ENCODE measurements around the gene OR6C70.
"Not testable (repeated sequence)": the region's sequence is repeated elsewhere in the genome, so short reads cannot be mapped to it uniquely, and the experiment has no call there.

OR6C70 gene

DNA sequence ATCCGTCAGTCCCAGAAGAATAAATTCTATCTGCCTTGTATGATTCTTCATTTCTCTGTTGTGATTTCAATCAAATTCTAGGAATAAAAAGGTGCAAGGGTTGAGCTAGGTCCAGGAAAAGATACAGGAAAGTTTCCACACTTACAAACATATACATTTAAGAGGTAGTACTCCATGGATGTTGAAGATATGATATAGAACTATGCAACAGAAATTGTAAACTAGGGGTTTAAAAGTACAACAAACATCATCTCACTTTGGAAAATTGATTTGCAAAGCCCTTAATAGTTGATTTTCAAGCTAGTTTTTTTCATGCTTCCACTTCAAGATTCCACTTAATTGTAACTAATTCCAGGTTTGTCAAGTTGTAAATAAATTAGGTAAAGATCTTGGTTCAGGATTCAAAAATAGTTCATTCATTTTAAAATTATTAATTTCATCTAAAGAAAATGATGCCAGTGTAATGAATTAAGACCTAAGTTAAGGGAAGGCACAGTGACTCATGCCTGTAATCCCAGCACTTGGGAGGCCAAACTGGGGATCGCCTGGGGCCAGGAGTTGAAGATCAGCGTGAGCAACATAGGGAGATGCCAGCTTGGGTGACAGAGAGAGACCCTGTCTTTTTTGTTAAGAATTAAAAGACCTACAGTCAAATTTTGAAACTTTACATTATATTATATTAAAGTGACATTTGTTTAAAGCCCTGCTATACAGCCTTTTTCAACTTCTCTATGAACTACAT lies at the start of gene OR6C70:
Gene OR6C70, minus strand, starts transcription at position 51 of the 742 bp plus-strand sequence. Its CDS starts 0 bp downstream, at position 51.
- DNase-seq (ENCODE audit: low read depth in 4 of 4, low spot score in 1 of 4): no peak

DNA sequence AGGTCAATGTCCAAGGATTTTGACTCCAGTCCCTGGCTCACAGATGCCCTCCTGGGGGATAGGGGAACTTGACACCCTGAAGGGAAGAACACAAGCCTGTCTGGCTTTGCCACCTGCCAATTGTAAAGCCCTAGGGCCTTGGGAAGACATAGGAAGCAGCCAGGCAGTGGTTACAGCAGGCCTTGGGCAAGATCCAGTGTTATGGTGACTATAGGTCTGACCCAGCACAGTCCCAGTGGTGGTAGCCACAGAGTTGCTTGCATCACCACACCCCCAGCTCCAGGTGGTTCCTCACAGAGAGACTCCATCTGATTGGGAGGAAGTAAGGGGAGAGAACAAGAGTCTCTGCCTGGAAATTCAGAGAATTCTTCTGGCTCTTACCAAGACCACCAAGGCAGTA lies 46.5 kb upstream of the OR6C70 start:
- DNase-seq (ENCODE audit: low read depth in 4 of 4, low spot score in 1 of 4): no peak

DNA sequence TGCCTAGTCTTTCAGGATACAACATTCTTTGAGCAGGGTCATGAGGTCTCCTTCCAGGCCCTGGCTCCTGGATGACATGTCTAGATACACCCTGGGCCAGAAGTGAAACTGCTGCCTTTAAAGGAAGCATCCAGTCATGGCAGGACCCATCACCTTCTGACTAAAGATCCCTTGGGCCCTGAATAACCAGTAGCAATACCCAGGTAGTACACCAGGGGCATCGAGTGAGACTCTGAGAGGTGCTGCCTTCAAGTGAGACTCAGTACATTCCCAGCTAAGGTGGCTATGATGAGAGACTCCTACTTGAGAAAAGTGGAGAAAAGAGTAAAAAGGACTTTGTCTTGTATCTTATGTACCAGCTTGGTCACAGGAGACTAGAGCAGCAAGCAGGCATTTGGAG lies 45.8 kb upstream of the OR6C70 start:
- no peak for DNase-seq (ENCODE audit: low read depth in 4 of 4, low spot score in 1 of 4)

DNA sequence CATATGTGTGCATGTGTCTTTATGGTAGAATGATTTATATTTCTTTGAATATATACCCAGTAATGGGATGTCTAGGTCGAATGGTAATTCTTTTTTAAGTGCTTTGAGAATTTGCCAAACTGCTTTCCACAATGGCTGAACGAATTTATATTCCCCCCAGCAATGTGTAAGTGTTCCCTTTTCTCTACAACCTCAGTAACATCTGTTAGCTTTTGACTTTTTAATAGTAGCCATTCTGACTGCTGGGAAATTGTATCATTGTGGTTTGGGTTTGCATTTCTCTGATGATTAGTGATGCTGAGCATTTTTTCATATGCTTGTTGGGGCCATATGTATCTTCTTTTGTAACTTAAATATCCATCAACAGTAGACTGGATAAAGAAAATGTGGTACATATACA lies 31.7 kb upstream of the OR6C70 start:
- no peak for DNase-seq (ENCODE audit: low read depth in 4 of 4, low spot score in 1 of 4)

DNA sequence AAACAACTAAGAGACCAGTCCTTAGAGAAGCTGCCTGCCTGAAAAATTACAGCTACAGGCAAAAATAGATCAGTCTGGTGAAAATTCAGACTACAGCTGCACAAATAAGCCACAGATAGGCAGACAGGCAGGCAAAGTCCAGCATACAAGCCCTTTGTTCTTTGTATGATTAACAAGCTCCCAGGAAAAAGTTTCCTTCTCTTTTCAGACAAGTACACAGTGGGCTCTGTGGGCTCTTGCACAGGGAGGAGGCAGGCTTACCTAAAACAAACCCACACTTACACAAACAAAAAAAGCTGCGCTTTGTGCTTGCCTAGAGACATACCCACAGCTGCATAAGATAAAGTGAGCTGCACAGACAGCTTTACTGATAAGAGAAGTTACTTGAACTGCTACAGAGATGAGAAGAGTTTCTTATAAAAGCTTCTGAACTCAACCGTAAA lies 29.9 kb upstream of the OR6C70 start:
- no peak for DNase-seq (ENCODE audit: low read depth in 4 of 4, low spot score in 1 of 4)

DNA sequence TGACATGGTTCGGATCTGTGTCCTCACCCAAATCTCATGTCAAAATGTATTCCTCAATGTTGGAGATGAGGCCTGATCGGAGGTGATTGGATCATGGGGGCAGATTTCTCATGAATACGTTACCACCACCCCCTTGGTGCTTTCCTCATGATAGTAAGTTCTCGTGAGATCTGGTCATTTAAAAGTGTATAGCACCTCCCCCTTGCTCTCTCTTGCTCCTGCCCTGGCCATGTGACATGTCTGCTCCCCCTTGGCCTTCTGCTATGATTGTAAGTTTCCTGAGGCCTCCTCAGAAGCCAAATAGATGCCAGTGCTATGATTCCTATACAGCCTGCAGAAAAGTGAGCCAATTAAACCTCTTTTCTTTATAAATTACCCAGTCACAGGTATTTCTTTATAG lies 29.3 kb upstream of the OR6C70 start:
- no peak for DNase-seq (ENCODE audit: low read depth in 4 of 4, low spot score in 1 of 4)

DNA sequence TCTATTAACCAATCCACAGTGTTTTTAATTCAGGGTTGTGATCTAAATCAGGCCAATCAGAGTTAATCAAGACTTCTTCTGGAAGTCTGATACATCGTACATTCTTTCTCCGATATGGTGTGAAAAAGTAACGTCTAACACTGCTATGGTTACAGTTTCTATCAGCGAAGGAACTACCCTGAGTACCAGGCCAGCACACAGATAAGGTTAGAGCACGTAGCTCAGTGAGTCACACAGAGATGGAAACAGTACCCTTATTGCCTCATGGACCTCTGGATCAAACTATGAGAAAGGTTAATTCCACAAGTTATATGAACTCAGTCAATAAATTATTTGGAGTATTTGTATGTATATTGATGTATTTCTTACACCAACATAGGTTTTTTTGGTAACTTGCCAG lies 25.6 kb upstream of the OR6C70 start:
- no peak for DNase-seq (ENCODE audit: low read depth in 4 of 4, low spot score in 1 of 4)

DNA sequence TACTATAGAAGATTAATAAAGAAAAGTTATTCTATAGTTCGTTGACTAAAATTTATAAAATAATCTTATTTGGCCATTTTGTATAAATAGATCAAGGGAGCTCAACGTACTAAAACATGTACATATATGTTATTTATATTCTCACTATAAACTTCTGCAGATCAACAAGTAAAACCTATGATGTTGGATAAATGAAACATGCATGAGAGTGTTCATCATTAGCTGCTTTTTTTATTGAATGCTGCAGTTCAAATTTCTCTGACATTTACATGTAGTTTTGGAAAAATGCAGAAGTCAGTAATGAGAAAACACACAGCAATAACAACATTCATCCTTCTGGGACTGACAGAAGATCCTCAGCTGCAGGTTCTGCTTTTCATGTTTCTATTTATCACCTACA lies 22.1 kb upstream of the OR6C70 start, which contains the start of gene OR6C68:
Gene OR6C68, plus strand, starts transcription at position 301 of the 400 bp plus-strand sequence. Its CDS starts 0 bp downstream, at position 301.
- no peak for DNase-seq (ENCODE audit: low read depth in 4 of 4, low spot score in 1 of 4)

DNA sequence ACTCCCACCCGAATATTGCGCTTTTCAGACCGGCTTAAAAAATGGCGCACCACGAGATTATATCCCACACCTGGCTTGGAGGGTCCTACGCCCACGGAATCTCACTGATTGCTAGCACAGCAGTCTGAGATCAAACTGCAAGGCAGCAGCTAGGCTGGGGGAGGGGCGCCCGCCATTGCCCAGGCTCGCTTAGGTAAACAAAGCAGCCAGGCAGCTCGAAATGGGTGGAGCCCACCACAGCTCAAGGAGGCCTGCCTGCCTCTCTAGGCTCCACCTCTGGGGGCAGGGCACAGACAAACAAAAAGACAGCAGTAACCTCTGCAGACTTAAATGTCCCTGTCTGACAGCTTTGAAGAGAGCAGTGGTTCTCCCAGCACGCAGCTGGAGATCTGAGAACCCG lies 14.3 kb upstream of the OR6C70 start:
- not testable (repeated sequence) for DNase-seq (ENCODE audit: low read depth in 4 of 4, low spot score in 1 of 4)

DNA sequence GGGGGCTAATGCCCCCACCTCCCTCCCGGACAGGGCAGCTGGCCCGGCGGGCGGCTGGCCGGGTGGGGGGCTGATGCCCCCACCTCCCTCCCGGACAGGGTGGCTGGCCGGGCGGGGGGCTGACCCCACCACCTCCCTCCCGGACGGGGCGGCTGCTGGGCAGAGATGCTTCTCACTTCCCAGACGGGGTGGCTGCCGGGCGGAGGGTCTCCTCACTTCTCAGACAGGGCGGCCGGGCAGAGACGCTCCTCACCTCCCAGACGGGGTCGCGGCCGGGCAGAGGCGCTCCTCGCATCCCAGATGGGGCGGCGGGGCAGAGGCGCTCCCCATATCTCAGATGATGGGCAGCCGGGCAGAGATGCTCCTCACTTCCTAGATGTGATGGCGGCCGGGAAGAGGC lies 9.2 kb upstream of the OR6C70 start:
- DNase-seq (ENCODE audit: low read depth in 4 of 4, low spot score in 1 of 4): not testable (repeated sequence)

DNA sequence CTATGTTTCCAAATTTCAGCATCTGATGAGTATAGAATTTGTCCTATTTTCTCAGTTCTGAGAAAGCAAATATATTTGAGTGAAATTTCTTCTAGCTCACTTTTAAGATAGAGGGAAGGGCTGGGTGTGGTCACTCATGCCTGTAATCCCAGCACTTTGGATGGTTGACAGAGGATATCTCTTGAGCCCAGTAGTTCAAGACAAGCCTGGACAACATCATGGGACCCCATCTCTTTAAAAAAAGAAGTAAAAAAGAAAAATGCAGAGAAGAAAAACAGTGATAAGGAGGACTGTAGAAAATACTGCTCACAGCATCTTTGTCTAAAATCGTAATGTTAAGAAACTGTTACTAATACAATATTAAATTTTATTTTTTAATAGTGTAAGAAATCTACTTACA lies 2.3 kb upstream of the OR6C70 start:
- DNase-seq (ENCODE audit: low read depth in 4 of 4, low spot score in 1 of 4): no peak

DNA sequence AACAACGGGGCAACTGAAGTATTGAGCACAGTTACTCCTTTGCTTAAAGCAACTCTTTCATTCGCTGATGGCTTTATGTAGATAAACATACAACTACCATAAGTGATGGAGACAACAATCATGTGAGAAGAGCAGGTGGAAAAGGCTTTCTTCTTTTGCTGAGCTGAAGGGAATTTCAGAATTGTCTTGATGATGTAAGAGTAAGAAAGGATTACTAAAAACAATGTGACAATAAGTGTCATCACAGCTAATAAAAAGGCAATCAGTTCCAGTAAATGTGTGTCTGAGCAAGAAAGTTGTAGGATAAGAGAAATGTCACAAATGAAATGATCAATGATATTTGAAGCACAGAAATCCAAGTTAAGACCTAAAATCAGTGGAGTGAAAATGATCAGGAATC lies 647 bp downstream of the OR6C70 start:
- DNase-seq (ENCODE audit: low read depth in 4 of 4, low spot score in 1 of 4): no peak

DNA sequence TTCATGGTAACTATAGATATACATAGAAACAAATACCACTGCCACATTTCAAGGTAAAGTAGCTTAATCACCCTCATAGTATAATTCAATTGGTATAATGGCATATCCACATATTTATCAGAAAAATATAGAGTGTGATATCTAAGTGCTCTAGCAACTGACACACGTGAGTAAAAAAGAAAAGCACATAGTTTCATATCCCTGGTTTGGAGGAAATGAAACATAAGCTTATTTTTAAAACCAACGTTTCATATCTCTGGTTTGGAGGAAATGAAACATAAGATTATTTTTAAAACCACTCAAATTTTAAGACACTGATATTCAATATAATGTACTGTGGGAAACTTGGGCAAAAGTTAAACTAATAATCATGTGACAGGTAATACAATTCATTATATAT lies 2.1 kb downstream of the OR6C70 start:
- DNase-seq (ENCODE audit: low read depth in 4 of 4, low spot score in 1 of 4): no peak

DNA sequence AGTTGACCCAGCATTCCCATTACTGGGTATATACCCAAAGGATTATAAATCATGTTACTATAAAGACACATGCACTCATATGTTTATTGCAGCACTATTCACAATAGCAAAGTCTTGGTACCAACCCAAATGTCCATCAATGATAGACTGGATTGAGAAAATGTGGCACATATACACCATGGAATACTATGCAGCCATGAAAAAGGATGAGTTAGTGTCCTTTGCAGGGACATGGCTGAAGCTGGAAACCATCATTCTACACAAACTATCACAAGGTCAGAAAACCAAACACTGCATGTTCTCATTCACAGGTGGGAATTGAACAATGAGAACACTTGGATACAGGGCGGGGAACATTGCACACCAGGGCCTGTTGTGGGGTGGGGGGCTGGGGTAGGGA lies 5.0 kb downstream of the OR6C70 start:
- DNase-seq (ENCODE audit: low read depth in 4 of 4, low spot score in 1 of 4): not testable (repeated sequence)

DNA sequence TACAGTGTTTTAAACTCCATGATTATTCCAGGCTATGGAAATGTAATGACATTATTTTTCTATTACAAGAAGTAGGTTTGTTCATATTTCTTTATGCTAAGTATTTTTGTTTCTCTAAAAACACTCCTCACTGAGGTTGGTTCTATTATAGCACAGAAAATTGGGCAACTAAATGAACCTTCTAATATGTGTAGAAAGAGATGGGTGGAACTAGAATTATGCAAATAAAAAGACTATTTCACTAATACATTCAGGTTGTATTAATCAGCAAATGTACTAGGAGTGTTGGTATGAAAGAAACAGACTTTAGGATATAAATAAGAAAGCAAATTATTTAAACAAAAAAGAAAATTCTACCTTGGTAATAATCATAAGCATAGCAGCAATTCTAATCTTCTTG lies 21.1 kb downstream of the OR6C70 start:
- no peak for DNase-seq (ENCODE audit: low read depth in 4 of 4, low spot score in 1 of 4)

DNA sequence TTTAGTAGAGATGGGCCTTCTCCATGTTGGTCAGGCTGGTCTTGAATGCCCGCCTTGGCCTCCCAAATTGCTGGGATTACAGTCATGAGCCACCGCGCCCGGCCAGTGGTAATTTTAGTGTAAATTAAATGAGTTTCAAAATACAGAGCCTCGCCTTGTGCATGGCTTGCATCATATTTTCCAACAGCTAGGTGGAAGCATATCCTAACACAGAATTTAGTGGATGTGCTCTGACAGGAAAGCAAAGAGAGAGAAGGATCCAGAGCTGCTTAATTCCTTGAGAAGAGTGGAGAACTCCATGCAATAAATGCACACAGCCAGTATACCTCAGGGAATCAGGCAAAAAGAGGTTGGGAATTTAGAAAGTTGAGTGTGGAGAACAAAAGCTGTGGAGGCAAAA lies 23.6 kb downstream of the OR6C70 start:
- no peak for DNase-seq (ENCODE audit: low read depth in 4 of 4, low spot score in 1 of 4)

DNA sequence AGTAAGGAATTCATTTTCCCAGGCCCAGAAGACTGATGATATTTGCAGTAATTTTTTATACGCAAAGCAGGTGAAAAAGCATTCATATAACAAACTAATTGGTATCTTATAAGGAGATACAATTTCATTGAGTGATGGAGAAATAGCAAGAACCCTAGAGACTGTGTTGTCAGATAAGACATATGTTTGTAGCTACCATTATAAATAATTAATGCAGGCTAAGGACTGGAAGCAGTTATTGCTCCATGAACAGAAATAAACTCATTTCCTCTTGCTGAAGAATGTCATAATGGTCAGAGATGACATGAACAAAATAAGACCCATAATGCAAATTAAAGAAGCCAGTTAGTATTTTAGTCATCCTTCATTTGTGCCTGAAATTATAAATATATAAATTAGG lies 24.6 kb downstream of the OR6C70 start:
- no peak for DNase-seq (ENCODE audit: low read depth in 4 of 4, low spot score in 1 of 4)

DNA sequence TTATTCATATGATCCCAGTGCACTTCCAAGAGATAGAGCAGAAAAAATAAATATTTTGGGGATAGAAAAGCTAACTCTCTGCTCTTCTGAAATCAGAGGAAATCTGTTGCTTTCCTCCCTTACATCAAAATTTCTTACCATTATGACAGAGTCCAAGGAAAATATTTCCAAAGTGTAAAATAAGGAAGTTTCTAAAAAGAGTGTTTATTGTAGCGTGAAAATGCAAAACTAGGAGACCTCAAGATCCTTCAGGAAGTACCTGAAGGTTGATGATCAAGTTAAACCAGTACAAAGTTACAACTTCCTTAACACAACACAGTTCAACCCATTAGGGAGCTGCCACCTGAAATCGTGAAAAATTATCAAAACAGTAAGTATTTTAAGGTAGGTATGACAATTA lies 26.2 kb downstream of the OR6C70 start, which contains the start of gene OR6C2:
Gene OR6C2, plus strand, starts transcription at position 301 of the 400 bp plus-strand sequence. CDS start 8,138 bp downstream, outside the sequence.
- no peak for DNase-seq (ENCODE audit: low read depth in 4 of 4, low spot score in 1 of 4)

DNA sequence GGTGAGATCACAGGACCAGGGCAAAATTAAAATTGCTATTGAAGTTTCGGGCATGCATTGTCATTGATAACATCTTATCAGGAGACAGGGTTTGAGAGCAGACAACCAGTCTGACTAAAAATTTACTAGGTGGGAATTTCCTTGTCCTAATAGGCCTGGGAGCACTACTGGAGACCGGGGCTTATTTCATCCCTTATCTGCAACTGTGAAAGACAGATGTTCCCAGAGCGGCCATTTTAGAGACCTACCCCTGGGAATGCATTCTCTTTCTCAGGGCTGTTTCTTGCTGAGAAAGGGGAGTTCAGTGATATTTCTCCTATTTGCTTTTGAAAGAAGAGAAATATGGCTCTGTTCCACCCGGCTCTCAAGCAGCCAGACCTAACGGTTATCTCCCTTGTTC lies 28.7 kb downstream of the OR6C70 start:
- DNase-seq (ENCODE audit: low read depth in 4 of 4, low spot score in 1 of 4): not testable (repeated sequence)

DNA sequence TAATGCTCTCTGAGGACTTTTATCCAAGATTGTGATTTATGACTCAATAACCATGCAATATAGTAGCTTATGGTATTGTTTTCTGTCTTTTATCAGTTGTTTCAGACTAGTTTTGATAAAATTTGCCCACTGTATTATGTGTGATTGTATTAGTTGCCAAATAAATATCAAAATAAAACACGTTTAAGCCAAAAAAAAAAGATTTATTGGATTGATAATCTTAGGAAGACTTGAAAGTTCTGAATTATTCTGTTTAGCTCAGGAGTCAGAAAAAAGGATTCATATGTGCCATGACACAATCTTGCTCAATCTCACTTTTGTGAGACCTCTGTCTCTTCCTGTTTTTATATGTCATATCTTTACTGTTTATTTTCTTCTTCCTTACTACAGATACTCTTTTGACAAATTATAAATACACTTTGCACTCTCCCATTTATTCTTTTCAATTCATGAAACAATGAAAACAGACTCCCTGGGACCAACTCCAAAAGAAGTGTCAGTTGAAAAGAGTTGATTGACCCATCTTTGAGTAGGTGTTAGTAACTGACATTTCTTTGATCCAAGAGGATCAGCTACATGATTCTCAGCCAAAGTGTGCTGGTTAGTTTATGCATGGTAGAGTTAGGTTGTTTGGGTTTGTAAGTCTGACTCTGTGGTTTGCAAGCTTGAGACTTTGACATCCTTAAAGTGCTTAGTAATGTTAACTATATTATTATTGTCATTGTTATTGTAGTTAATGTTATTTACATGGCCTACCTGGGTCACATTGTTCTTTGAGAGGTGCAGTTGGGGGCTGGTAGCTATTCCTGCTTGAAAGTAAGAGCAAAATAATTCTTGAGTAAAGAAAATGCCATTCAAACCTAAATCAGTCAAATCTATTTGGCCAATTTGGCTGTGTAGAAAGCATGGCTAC lies 41.4 kb downstream of the OR6C70 start:
- no peak for DNase-seq (ENCODE audit: low read depth in 4 of 4, low spot score in 1 of 4)

DNA sequence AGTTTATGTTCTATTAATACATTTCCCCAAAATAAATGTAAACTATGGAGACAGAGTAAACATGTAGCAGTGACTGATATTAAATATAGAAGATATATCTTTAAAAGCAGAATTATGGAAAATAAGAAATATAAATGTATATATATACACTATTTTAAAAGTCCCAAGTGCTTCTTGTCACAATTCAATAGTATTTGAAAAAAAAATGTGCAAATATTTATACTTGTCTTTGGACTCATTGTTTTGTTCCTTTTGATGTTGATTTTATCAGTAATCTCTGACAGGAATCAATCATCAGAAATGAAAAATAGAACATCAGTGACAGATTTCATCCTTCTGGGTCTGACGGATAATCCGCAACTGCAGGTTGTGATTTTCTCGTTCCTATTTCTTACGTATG lies 44.0 kb downstream of the OR6C70 start, which contains the start of gene OR6C76:
Gene OR6C76, plus strand, starts transcription at position 301 of the 400 bp plus-strand sequence. Its CDS starts 0 bp downstream, at position 301.
- DNase-seq (ENCODE audit: low read depth in 4 of 4, low spot score in 1 of 4): no peak

Data from stimulated activated CD4-positive, alpha-beta T cell treated with anti-CD3 and anti-CD28 coated beads, Interleukin-1b, Interleukin-23, amount 100 ng/mL, for 24 hours (primary cell).